ENCODE measurements around the gene RNPS1. TPM values are rescaled to one million over a fixed set of nuclear protein-coding genes. Genes with fewer than 3 reads are reported as not detected.
"Not testable (repeated sequence)": the region's sequence is repeated elsewhere in the genome, so short reads cannot be mapped to it uniquely, and the experiment has no call there.

RNPS1 gene
- total and polyA plus RNA-seq, 2 experiments from 2014 or later = 315 to 384 TPM

DNA sequence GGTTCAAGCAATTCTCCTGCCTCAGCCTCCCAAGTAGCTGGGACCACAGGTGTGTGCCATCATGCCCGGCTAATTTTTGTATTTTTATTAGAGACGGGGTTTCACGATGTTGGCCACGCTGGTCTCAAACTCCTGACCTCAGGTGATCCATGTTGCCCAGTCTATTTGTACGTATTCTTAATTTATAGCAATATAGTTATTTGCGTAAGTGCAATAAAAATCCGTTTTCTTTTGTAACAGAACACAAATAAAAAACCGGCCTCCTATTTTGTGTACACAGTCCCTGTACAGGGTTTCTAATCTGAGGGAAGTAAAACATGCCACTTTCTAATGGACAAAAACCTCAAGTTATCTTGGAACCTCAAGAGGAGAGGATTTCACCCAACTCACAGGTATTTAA lies 7.7 kb downstream of the RNPS1 start:
- Mint-ChIP-seq H3K27me3 (ENCODE audit: insufficient read depth, low read depth, poor library complexity) (peaks cover 3% of the 10 kb centered on the region), H3K36me3 (ENCODE audit: low read depth) (peaks cover 100% of the 10 kb centered on the region), H3K4me1 (peaks cover 8% of the 10 kb centered on the region; the same call in 2 of the 3 replicates), H3K4me3 (no peak overlapping the region), H3K27ac (no peak overlapping the region), H3K9me3 (no peaks in the 10 kb centered on the region)
- Histone ChIP-seq H3K4me2 (no peak overlapping the region), H3K4me1 (ENCODE audit: insufficient read depth) (peaks cover under 1% of the 10 kb centered on the region; the same call in 1 of the 2 replicates), H3K27ac (ENCODE audit: low read depth) (no peak overlapping the region), H3K36me3 (ENCODE audit: insufficient read depth) (peaks cover 84% of the 10 kb centered on the region), H3K79me2 (replicated peaks; ENCODE audit: insufficient read depth) (peaks cover 85% of the 10 kb centered on the region), H3K9me2 (ENCODE audit: insufficient read depth) (no peaks in the 10 kb centered on the region), H3K27me3 (ENCODE audit: insufficient read depth) (no peaks in the 10 kb centered on the region), H3F3A (replicated peaks; ENCODE audit: low read depth) (peaks cover 60% of the 10 kb centered on the region), H4K20me1 (replicated peaks; ENCODE audit: insufficient read depth) (peaks cover 70% of the 10 kb centered on the region), H3K4me3 (no peak overlapping the region), H2AFZ (no peak overlapping the region)
- TF ChIP-seq ZNF114 (CRISPR knock-in tag; IDR thresholded peaks at IDR 0.05) = no peak
- TF ChIP-seq, protein P1, sequence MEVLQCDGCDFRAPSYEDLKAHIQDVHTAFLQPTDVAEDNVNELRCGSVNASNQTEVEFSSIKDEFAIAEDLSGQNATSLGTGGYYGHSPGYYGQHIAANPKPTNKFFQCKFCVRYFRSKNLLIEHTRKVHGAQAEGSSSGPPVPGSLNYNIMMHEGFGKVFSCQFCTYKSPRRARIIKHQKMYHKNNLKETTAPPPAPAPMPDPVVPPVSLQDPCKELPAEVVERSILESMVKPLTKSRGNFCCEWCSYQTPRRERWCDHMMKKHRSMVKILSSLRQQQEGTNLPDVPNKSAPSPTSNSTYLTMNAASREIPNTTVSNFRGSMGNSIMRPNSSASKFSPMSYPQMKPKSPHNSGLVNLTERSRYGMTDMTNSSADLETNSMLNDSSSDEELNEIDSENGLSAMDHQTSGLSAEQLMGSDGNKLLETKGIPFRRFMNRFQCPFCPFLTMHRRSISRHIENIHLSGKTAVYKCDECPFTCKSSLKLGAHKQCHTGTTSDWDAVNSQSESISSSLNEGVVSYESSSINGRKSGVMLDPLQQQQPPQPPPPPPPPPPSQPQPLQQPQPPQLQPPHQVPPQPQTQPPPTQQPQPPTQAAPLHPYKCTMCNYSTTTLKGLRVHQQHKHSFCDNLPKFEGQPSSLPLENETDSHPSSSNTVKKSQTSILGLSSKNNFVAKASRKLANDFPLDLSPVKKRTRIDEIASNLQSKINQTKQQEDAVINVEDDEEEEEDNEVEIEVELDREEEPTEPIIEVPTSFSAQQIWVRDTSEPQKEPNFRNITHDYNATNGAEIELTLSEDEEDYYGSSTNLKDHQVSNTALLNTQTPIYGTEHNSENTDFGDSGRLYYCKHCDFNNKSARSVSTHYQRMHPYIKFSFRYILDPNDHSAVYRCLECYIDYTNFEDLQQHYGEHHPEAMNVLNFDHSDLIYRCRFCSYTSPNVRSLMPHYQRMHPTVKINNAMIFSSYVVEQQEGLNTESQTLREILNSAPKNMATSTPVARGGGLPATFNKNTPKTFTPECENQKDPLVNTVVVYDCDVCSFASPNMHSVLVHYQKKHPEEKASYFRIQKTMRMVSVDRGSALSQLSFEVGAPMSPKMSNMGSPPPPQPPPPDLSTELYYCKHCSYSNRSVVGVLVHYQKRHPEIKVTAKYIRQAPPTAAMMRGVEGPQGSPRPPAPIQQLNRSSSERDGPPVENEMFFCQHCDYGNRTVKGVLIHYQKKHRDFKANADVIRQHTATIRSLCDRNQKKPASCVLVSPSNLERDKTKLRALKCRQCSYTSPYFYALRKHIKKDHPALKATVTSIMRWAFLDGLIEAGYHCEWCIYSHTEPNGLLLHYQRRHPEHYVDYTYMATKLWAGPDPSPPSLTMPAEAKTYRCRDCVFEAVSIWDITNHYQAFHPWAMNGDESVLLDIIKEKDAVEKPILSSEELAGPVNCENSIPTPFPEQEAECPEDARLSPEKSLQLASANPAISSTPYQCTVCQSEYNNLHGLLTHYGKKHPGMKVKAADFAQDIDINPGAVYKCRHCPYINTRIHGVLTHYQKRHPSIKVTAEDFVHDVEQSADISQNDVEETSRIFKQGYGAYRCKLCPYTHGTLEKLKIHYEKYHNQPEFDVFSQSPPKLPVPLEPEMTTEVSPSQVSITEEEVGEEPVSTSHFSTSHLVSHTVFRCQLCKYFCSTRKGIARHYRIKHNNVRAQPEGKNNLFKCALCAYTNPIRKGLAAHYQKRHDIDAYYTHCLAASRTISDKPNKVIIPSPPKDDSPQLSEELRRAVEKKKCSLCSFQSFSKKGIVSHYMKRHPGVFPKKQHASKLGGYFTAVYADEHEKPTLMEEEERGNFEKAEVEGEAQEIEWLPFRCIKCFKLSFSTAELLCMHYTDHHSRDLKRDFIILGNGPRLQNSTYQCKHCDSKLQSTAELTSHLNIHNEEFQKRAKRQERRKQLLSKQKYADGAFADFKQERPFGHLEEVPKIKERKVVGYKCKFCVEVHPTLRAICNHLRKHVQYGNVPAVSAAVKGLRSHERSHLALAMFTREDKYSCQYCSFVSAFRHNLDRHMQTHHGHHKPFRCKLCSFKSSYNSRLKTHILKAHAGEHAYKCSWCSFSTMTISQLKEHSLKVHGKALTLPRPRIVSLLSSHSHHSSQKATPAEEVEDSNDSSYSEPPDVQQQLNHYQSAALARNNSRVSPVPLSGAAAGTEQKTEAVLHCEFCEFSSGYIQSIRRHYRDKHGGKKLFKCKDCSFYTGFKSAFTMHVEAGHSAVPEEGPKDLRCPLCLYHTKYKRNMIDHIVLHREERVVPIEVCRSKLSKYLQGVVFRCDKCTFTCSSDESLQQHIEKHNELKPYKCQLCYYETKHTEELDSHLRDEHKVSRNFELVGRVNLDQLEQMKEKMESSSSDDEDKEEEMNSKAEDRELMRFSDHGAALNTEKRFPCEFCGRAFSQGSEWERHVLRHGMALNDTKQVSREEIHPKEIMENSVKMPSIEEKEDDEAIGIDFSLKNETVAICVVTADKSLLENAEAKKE (CRISPR knock-in tag; IDR thresholded peaks at IDR 0.05) = no peak
- TF ChIP-seq JUNB (IDR thresholded peaks at IDR 0.05; ENCODE audit: unreplicated experiment) = no peak
- TF ChIP-seq, protein P2, sequence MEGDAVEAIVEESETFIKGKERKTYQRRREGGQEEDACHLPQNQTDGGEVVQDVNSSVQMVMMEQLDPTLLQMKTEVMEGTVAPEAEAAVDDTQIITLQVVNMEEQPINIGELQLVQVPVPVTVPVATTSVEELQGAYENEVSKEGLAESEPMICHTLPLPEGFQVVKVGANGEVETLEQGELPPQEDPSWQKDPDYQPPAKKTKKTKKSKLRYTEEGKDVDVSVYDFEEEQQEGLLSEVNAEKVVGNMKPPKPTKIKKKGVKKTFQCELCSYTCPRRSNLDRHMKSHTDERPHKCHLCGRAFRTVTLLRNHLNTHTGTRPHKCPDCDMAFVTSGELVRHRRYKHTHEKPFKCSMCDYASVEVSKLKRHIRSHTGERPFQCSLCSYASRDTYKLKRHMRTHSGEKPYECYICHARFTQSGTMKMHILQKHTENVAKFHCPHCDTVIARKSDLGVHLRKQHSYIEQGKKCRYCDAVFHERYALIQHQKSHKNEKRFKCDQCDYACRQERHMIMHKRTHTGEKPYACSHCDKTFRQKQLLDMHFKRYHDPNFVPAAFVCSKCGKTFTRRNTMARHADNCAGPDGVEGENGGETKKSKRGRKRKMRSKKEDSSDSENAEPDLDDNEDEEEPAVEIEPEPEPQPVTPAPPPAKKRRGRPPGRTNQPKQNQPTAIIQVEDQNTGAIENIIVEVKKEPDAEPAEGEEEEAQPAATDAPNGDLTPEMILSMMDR (conservative IDR thresholded peaks at IDR 0.05; ENCODE audit: low read depth in 2 of 2) = no peak
- TF ChIP-seq CREB1 (CRISPR knock-in tag; IDR thresholded peaks at IDR 0.05; ENCODE audit: low read depth) = no peak
- TF ChIP-seq STAT1 (IDR thresholded peaks at IDR 0.05; ENCODE audit: unreplicated experiment) = no peak
- no peak for TF ChIP-seq NANOG (IDR thresholded peaks at IDR 0.05; ENCODE audit: borderline replicate concordance)
- TF ChIP-seq POLR2AphosphoS5 (IDR thresholded peaks at IDR 0.05; ENCODE audit: low read depth) = no peak
- TF ChIP-seq ZNF331 (CRISPR knock-in tag; IDR thresholded peaks at IDR 0.05; ENCODE audit: low read depth) = no peak
- TF ChIP-seq, protein P3, sequence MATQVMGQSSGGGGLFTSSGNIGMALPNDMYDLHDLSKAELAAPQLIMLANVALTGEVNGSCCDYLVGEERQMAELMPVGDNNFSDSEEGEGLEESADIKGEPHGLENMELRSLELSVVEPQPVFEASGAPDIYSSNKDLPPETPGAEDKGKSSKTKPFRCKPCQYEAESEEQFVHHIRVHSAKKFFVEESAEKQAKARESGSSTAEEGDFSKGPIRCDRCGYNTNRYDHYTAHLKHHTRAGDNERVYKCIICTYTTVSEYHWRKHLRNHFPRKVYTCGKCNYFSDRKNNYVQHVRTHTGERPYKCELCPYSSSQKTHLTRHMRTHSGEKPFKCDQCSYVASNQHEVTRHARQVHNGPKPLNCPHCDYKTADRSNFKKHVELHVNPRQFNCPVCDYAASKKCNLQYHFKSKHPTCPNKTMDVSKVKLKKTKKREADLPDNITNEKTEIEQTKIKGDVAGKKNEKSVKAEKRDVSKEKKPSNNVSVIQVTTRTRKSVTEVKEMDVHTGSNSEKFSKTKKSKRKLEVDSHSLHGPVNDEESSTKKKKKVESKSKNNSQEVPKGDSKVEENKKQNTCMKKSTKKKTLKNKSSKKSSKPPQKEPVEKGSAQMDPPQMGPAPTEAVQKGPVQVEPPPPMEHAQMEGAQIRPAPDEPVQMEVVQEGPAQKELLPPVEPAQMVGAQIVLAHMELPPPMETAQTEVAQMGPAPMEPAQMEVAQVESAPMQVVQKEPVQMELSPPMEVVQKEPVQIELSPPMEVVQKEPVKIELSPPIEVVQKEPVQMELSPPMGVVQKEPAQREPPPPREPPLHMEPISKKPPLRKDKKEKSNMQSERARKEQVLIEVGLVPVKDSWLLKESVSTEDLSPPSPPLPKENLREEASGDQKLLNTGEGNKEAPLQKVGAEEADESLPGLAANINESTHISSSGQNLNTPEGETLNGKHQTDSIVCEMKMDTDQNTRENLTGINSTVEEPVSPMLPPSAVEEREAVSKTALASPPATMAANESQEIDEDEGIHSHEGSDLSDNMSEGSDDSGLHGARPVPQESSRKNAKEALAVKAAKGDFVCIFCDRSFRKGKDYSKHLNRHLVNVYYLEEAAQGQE (IDR thresholded peaks at IDR 0.05; ENCODE audit: unreplicated experiment) = no peak
- TF ChIP-seq EZH2 (IDR thresholded peaks at IDR 0.05; ENCODE audit: low read depth, unreplicated experiment) = no peak
- no peak for TF ChIP-seq EZH2phosphoT487 (IDR thresholded peaks at IDR 0.05; ENCODE audit: unreplicated experiment)
- no peak for DNase-seq (ENCODE audit: low spot score)
- no peak for ATAC-seq

DNA sequence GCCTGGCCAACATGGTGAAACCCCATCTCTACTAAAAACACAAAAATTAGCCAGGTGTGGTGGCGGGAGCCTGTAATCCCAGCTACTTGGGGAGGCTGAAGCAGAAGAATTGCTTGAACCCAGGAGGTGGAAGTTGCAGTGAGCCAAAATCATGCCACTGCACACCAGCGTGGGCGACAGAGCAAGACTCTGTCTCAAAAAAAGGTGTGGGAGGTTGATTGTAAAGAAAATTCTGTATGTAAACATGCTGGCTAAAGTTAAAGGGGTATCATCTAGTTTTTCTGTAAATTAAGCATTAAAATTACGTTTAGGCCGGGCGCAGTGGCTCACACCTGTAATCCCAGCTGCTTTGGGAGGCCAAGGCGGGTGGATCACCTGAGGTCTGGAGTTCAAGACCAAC lies 9.4 kb downstream of the RNPS1 start:
- not testable (repeated sequence) for H3K9me2 ChIP-seq (ENCODE audit: insufficient read depth); H3K27me3 Mint-ChIP-seq (ENCODE audit: insufficient read depth, low read depth, poor library complexity); ATAC-seq; H3K27ac Mint-ChIP-seq; H3K4me2 ChIP-seq; H3K4me3 Mint-ChIP-seq; H3K9me3 Mint-ChIP-seq; H3K27me3 ChIP-seq (ENCODE audit: insufficient read depth); H3K4me1 ChIP-seq (ENCODE audit: insufficient read depth); H3K4me3 ChIP-seq; H3K4me1 Mint-ChIP-seq; H2AFZ ChIP-seq; DNase-seq (ENCODE audit: low spot score)
- Histone ChIP-seq H3K79me2 (replicated peaks; ENCODE audit: insufficient read depth) (peaks cover 68% of the 10 kb centered on the region), H3F3A (replicated peaks; ENCODE audit: low read depth) (peaks cover 69% of the 10 kb centered on the region), H3K27ac (ENCODE audit: low read depth) (0 out of 2 replicates have a peak overlapping the region, but pooled peaks have one; percentile 74), H3K36me3 (ENCODE audit: insufficient read depth) (peaks cover 91% of the 10 kb centered on the region), H4K20me1 (replicated peaks; ENCODE audit: insufficient read depth) (peaks cover 67% of the 10 kb centered on the region)
- H3K36me3 Mint-ChIP-seq (ENCODE audit: low read depth) = peaks cover 100% of the 10 kb centered on the region

Measured in GM23338 (cell line).